ENCODE measurements around the gene CAMSAP1. TPM values are rescaled to one million over a fixed set of nuclear protein-coding genes. Genes with fewer than 3 reads are reported as not detected.
"Not testable (repeated sequence)": the region's sequence is repeated elsewhere in the genome, so short reads cannot be mapped to it uniquely, and the experiment has no call there.

CAMSAP1 gene
- total and polyA plus RNA-seq, 2 donors from 2014 or later = 3.3 to 38.6 TPM

- Histone ChIP-seq H3K4me3 (ENCODE audit: low read length in 3 of 3) (no peak overlapping the region), H3K27me3 (ENCODE audit: control insufficient read depth, insufficient read depth, low read length) (no peaks in the 10 kb centered on the region), H3K4me1 (ENCODE audit: control insufficient read depth in 2 of 3, insufficient read depth in 2 of 3, low read depth in 1 of 3, low read length in 3 of 3) (no peaks in the 10 kb centered on the region), H3K27ac (ENCODE audit: low read depth in 2 of 2, low read length in 2 of 2) (no peak overlapping the region), H3K9me3 (ENCODE audit: control insufficient read depth in 2 of 3, insufficient read depth in 1 of 3, low read length in 3 of 3) (no peaks in the 10 kb centered on the region), H3K36me3 (ENCODE audit: control insufficient read depth in 2 of 3, insufficient read depth in 3 of 3, low read length in 3 of 3) (peaks cover 0 to 49% (median 26%) of the 10 kb centered on the region in 3 donors), H3K9ac (ENCODE audit: low read length in 3 of 3) (no peak overlapping the region)
- intact Hi-C loops (cut with DNase I) = no loop called here
- DNase-seq (peak in 1 of 5 donors; percentile 55), FAIRE-seq (no peak)
- TF ChIP-seq CTCF (IDR thresholded peaks at IDR 0.05; ENCODE audit: borderline replicate concordance, extremely low read depth, insufficient read depth) = no peak
Measured at GRCh38 chr9:135945969-135946368, 38.6 kb upstream of the CAMSAP1 start.

GRCh38 chr9:135944444-135945252 is 37.3 kb upstream of the CAMSAP1 start:
- intact Hi-C loops (cut with DNase I) = no loop called here
- no peak for TF ChIP-seq CTCF (IDR thresholded peaks at IDR 0.05; ENCODE audit: borderline replicate concordance, extremely low read depth, insufficient read depth)
- no peaks in the 10 kb centered on the region for H3K4me1 ChIP-seq (ENCODE audit: control insufficient read depth in 2 of 3, insufficient read depth in 2 of 3, low read depth in 1 of 3, low read length in 3 of 3)
- H3K36me3 ChIP-seq (ENCODE audit: control insufficient read depth in 2 of 3, insufficient read depth in 3 of 3, low read length in 3 of 3) = peaks cover 0 to 45% (median 29%) of the 10 kb centered on the region in 3 donors
- H3K9me3 ChIP-seq (ENCODE audit: control insufficient read depth in 2 of 3, insufficient read depth in 1 of 3, low read length in 3 of 3) = no peaks in the 10 kb centered on the region
- no peak overlapping the region for H3K27ac ChIP-seq (ENCODE audit: low read depth in 2 of 2, low read length in 2 of 2)
- no peaks in the 10 kb centered on the region for H3K27me3 ChIP-seq (ENCODE audit: control insufficient read depth, insufficient read depth, low read length)
- peak in 1 of 5 donors; percentile 54 for DNase-seq
- H3K9ac ChIP-seq (ENCODE audit: low read length in 3 of 3) = no peak overlapping the region
- FAIRE-seq = no peak
- H3K4me3 ChIP-seq (ENCODE audit: low read length in 3 of 3) = no peak overlapping the region

GRCh38 chr9:135943604-135944003 is 36.3 kb upstream of the CAMSAP1 start:
- H3K9me3 ChIP-seq (ENCODE audit: control insufficient read depth in 2 of 3, insufficient read depth in 1 of 3, low read length in 3 of 3); H3K27ac ChIP-seq (ENCODE audit: low read depth in 2 of 2, low read length in 2 of 2); H3K9ac ChIP-seq (ENCODE audit: low read length in 3 of 3); DNase-seq; H3K4me3 ChIP-seq (ENCODE audit: low read length in 3 of 3); FAIRE-seq; H3K27me3 ChIP-seq (ENCODE audit: control insufficient read depth, insufficient read depth, low read length); H3K4me1 ChIP-seq (ENCODE audit: control insufficient read depth in 2 of 3, insufficient read depth in 2 of 3, low read depth in 1 of 3, low read length in 3 of 3); intact Hi-C loops (cut with DNase I): not testable (repeated sequence)
- H3K36me3 ChIP-seq (ENCODE audit: control insufficient read depth in 2 of 3, insufficient read depth in 3 of 3, low read length in 3 of 3) = peaks cover 0 to 45% (median 28%) of the 10 kb centered on the region in 3 donors

GRCh38 chr9:135941288-135941995 is 34.1 kb upstream of the CAMSAP1 start:
- Histone ChIP-seq H3K36me3 (ENCODE audit: control insufficient read depth in 2 of 3, insufficient read depth in 3 of 3, low read length in 3 of 3) (peaks cover 0 to 49% (median 35%) of the 10 kb centered on the region in 3 donors), H3K27me3 (ENCODE audit: control insufficient read depth, insufficient read depth, low read length) (no peaks in the 10 kb centered on the region), H3K4me3 (ENCODE audit: low read length in 3 of 3) (no peak overlapping the region), H3K9me3 (ENCODE audit: control insufficient read depth in 2 of 3, insufficient read depth in 1 of 3, low read length in 3 of 3) (no peaks in the 10 kb centered on the region), H3K9ac (ENCODE audit: low read length in 3 of 3) (no peak overlapping the region), H3K27ac (ENCODE audit: low read depth in 2 of 2, low read length in 2 of 2) (no peak overlapping the region), H3K4me1 (ENCODE audit: control insufficient read depth in 2 of 3, insufficient read depth in 2 of 3, low read depth in 1 of 3, low read length in 3 of 3) (no peaks in the 10 kb centered on the region)
- no peak for TF ChIP-seq CTCF (IDR thresholded peaks at IDR 0.05; ENCODE audit: borderline replicate concordance, extremely low read depth, insufficient read depth)
- DNase-seq (peak in 1 of 5 donors; percentile 63), FAIRE-seq (no peak)
- intact Hi-C loops (cut with DNase I) = no loop called here
